ENCODE data around the gene PSMD4. TPM values are rescaled to one million over a fixed set of nuclear protein-coding genes. Genes with fewer than 3 reads are reported as not detected.
"Not testable (repeated sequence)": the region's sequence is repeated elsewhere in the genome, so short reads cannot be mapped to it uniquely, and the experiment has no call there.

Gene PSMD4
- polyA plus RNA-seq (2013, experiment 1 of 2; ENCODE audit: insufficient read length) = 180 TPM
- polyA plus RNA-seq (2013, experiment 2 of 2; ENCODE audit: insufficient read length) = 136 TPM

DNA sequence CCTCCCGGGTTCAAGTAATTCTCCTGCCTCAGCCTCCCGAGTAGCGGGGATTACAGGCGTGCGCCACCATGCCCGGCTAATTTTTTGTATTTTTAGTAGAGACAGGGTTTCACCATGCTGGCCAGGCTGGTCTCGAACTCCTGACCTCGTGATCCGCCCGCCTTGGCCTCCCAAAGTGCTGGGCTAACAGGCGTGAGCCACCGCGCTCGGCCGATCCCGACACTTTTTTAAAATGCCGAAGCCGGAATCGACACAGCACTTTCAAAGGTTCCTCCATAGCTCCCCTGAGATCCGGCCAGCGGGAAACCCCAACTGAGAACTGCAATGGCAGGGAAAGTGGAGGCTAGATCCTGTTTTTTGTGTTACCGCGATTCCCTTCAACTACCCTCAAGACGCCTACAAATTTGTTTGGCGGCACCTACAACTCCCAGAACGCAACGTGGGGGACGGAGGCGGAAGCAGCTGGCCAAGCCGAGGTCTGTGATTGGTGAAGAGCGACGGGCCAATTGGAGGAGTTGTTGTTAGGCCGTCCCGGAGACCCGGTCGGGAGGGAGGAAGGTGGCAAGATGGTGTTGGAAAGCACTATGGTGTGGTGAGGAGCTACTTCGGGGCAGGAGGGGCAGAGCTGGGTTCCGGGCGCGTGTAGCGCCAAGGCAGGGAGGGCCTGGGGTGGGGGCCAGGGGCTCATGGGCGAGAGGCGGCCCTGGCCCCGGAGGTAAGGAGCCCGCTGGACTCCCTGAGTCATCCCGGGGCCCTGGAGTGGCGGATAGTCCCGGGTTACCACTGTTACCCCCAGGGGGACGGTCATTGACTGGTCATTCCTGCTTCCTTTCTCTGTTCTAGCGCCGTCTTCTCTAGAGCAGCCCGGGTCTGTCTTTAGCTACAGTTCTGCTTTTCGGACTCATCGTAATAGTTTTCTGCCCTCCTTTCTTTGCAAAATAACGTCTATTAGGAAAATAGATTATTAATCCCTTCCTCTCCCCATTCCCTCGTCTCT lies at the start of gene PSMD4:
PSMD4 (plus strand) TSS at position 518 of the 997 bp plus-strand sequence; CDS start at position 567, 49 bp downstream.
- DNase-seq = peak; percentile 97

- DNase-seq = not testable (repeated sequence)
These were observed 49.1 kb upstream of the PSMD4 start for GRCh38 chr1:151205381-151205965.

GRCh38 chr1:151210830-151211229 lies 43.7 kb upstream of the PSMD4 start:
- DNase-seq = peak; percentile 23

- DNase-seq = no peak
These were observed 42.4 kb upstream of the PSMD4 start for GRCh38 chr1:151211972-151212705.

- DNase-seq = no peak
These were observed 41.0 kb upstream of the PSMD4 start for GRCh38 chr1:151213560-151213959.

- DNase-seq = no peak
These were observed 32.9 kb upstream of the PSMD4 start for GRCh38 chr1:151221616-151222015.

DNA sequence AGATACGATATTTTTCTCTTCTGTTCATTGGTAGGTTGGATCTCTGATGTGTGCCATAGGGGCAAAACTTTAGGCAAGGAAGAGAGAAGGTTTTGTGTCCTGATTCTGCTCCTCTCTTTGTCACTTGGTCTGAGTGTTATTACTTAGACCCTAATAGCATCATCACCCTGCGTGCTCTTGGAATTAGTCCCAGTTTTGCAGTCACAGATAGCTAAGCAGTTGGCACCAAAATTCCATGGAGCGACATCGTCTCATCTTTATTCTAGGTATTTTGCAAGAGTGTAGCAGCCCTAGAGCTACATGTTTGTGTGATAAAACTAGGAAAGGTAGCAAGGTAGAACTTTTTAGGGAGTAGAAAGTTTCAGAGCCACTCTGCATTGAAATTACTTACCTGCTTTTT lies 32.4 kb upstream of the PSMD4 start:
- peak; percentile 22 for DNase-seq

- no peak for DNase-seq
These were observed 19.3 kb upstream of the PSMD4 start for GRCh38 chr1:151235235-151235634.

DNA sequence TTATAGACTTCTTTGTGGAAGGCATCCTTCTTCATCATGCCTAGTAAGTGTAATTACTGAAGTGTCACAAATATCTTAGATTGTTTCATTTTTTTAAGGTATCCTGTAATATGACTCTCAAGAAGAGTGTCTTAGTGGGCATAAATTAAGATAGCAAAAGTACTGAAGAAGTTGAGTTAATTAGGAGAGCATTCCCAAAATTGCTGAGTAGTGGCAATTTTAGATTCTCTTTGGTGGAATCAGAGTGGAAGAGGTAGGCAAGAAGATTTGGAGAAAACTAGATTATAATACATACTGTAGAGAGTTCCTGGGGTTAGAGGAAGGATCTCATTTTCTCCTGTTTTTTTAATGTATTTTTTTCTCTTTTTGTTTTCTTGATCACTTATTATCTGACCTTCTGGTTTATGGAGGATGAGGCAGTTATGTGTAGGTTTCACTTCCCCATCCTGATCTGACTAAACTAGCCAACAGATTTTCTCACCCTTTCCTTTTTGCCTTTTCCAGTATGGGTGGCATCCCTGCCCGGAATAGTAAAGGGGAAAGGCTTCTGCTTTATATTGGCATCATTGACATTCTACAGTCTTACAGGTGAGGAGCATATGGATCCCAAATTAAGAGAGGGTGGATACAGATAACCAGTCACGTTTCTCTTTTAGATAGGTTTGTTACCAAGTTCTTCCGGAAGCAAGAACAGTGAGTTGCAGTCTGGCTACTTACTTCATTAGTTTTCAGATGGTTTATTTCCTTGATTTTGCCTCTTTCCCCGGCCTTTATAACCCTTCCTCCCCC lies 16.7 kb upstream of the PSMD4 start:
- no peak for DNase-seq

- peak; percentile 78 for DNase-seq
These were observed 16.1 kb upstream of the PSMD4 start for GRCh38 chr1:151238467-151238739.

DNA sequence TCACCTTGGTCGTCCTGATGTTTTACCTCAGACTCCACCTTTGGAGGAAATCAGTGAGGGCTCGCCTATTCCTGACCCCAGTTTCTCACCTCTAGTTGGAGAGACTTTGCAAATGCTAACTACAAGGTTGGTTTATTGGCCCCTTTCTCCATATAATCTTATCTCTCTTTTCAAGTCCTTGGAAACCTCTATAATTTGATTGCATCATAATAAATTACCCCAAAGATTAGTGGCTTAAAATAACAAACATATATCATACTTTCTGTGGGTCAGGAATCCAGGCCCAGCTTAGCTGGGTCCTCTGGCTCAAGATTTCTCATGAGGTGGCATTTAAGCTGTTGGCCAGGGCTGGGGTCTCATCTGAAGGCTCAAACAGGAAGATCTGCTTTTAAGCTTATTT lies 12.1 kb upstream of the PSMD4 start:
- DNase-seq = no peak

DNA sequence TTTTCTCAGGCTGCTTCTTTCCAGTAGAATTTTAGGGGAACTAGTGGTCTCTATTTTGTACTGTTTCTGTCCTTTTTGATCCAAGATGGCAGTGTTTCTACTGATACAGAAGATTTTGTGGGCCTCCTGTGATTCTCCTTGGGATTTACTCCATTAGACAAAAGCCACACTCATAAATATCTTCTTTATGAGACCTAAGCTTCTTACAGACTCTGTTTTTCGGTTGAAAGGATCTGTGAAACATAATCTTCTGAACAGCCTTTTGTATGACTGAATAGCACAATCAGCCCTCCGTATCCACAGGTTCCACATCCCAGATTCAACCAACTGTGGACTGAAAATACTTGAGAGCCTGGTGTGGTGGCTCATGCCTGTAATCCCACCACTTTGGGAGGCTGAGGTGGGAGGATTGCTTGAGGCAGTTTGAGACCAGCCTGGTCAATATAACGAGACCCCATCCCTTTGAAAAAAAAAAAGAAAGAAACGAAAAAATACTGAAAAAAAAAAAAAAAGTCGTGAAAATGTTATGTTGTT lies 10.8 kb upstream of the PSMD4 start:
- DNase-seq = no peak

DNA sequence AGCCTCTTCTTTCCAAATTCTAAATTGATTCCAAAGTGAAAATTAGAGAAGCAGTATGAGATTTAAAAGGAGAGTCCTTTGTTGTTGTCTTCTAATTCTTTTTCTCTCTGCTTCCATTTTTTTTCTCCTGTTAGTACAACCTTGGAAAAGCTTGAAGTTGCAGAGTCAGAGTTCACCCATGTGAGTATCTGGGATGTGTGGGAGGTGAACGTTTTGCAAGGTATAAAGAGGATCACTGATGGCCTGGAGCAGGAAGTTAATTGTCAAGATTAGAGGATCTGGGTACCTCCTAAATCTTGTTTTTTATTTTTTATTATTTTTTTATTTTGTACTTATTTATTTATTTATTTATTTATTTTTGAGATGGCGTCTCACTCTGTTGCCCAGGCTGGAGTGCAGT lies 7.7 kb upstream of the PSMD4 start:
- DNase-seq = no peak

DNA sequence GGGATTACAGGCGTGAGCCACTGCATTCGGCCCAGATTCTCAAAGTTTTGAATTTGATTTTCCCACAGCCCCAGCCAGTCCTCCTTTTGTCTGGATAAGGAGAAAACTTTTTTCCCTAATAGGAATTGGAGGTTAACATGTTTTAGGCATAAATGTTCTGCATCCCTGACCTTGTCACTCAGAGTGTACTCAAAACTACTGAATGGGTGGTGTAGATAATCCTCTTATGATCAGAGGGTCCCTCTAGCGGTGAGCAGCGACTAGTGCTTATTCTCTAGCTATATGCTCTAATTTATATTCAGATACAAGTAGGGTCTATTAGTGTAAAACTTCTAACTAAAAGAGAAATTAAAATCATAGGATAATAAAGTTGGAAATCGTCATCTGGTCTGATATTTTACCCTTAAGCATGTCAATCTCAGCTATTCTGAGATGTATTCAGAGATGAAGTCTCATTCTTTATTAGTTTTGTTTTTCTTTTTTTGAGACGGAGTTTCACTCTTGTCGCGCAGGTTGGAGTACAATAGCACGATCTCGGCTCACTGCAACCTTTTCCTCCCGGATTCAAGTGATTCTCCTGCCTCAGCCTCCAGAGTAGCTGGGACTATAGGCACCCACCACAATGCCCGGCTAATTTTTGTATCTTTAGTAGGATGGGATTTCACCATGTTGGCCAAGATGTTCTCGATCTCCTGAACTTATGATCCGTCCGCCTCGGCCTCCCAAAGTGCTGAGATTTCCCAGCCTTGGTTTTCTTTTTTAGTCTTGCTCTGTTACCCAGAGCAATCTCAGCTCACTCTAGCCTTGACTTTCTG lies 2.7 kb upstream of the PSMD4 start:
- peak; percentile 74 for DNase-seq

- peak; percentile 1 for DNase-seq
These were observed 847 bp downstream of the PSMD4 start for GRCh38 chr1:151255381-151255780.

DNA sequence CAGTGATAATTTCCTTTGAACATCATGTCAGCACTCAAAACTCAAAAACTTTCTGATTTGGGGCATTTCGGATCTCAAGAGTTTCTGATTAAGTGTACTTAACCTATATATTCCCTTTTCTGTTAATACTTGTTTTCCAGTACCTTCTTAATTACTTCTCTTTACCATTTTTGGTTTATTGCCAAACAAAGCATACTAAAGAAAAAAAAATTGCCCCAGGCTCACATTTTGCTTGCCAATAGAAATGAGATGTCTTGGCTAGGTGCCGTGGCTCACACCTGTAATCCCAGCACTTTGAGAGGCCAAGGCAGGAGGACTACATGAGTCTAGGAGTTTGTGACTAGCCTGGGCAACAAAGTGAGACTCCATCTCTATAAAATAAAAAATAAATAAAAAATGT lies 4.8 kb downstream of the PSMD4 start:
- DNase-seq = no peak

GRCh38 chr1:151265446-151266236 lies 11.1 kb downstream of the PSMD4 start:
- DNase-seq = no peak

DNA sequence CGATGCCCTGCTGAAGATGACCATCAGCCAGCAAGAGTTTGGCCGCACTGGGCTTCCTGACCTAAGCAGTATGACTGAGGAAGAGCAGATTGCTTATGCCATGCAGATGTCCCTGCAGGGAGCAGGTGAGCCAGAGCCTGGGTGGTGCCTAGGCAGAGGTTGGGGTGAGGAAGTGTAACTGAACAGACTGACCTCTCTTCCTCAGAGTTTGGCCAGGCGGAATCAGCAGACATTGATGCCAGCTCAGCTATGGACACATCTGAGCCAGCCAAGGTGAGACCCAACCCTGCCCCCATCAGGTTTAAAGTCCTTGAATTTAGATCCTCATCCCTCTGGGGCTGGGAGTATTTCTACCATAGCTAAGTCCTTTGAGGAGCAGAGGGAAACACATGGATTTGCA lies 11.8 kb downstream of the PSMD4 start:
- DNase-seq = no peak

GRCh38 chr1:151266821-151267220 lies 12.3 kb downstream of the PSMD4 start:
- no peak for DNase-seq

GRCh38 chr1:151267760-151268159 lies 13.2 kb downstream of the PSMD4 start:
- DNase-seq = no peak

Measured in fibroblast of skin of back (primary cell).